ENCODE results near the gene CDH4.

DNA sequence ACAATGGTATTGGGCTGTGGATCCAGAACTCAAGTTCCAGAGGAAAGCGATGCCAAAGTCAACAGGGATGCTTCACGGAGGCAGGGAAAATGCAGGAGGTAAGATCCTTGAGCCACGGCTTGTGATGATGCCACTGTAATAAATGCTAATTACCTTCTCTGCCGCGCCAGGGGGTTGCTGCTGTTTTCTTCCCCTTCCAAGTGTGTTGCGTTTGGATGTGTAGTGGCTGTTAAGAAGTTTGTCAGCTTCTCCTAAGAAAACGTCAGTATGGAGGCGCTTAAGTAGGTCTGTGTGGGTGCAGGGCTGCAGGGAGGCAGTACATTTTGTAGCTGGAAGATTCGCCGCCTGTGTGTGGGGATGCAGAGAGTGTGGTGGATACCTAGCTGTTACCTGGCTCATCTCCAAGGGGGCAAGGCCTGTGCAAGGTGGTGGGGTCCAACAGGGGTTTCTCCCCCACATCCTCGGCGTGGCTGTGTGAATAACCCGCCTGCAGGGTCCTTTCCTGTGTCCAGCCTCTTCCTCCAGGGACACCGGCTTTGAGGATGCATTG is 318.7 kb downstream of the CDH4 start:
- TF ChIP-seq, protein P1, sequence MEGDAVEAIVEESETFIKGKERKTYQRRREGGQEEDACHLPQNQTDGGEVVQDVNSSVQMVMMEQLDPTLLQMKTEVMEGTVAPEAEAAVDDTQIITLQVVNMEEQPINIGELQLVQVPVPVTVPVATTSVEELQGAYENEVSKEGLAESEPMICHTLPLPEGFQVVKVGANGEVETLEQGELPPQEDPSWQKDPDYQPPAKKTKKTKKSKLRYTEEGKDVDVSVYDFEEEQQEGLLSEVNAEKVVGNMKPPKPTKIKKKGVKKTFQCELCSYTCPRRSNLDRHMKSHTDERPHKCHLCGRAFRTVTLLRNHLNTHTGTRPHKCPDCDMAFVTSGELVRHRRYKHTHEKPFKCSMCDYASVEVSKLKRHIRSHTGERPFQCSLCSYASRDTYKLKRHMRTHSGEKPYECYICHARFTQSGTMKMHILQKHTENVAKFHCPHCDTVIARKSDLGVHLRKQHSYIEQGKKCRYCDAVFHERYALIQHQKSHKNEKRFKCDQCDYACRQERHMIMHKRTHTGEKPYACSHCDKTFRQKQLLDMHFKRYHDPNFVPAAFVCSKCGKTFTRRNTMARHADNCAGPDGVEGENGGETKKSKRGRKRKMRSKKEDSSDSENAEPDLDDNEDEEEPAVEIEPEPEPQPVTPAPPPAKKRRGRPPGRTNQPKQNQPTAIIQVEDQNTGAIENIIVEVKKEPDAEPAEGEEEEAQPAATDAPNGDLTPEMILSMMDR (IDR thresholded peaks at IDR 0.05): no peak
- TF ChIP-seq ZFX (IDR thresholded peaks at IDR 0.05; ENCODE audit: borderline replicate concordance): no peak
